Calu3 (cell line): Measurements from ENCODE around the gene DNAJC1. TPM values are rescaled to one million over a fixed set of nuclear protein-coding genes. Genes with fewer than 3 reads are reported as not detected.

Experiments used
- BruUV-seq: library from RNA; stranded (reverse); fragments of 400-500 nt; replicated peaks from 2 replicates; lab custom pipeline; 2021; lab: Mats Ljungman, UMichigan
- CTCF ChIA-PET: fragments of 300-600 bp; sonication (Branson Sonifier 250); formaldehyde crosslinking; loops from one replicate; lab custom pipeline; 2022; ENCODE audit warnings: antibody characterized with exemption; lab: Charles Lee
- DNase-seq: peaks from one replicate; pipeline ENCODE4 v3.0.0; 2022
- H3K27ac Mint-ChIP-seq: one replicate; pipeline ENCODE4 v1.8.0; 2022; ENCODE audit warnings: mixed read lengths; ENCODE audit not compliant: unreplicated experiment
- H3K27me3 Mint-ChIP-seq: one replicate; pipeline ENCODE4 v1.8.0; 2022; ENCODE audit warnings: mixed read lengths; ENCODE audit not compliant: unreplicated experiment
- H3K36me3 Mint-ChIP-seq: one replicate; pipeline ENCODE4 v1.8.0; 2022; ENCODE audit warnings: mild to moderate bottlenecking, moderate library complexity, mixed read lengths; ENCODE audit not compliant: insufficient read depth, unreplicated experiment
- H3K4me1 Mint-ChIP-seq: one replicate; pipeline ENCODE4 v1.8.0; 2022; ENCODE audit warnings: mild to moderate bottlenecking, low read depth, mixed read lengths; ENCODE audit not compliant: unreplicated experiment
- H3K4me3 Mint-ChIP-seq: one replicate; pipeline ENCODE4 v1.8.0; 2022; ENCODE audit warnings: mild to moderate bottlenecking, low read depth, moderate library complexity, mixed read lengths; ENCODE audit not compliant: unreplicated experiment
- H3K9me3 Mint-ChIP-seq: one replicate; pipeline ENCODE4 v1.8.0; 2022; ENCODE audit warnings: low read depth, mixed read lengths; ENCODE audit not compliant: unreplicated experiment
- CTCF ChIP-seq: fragments of 200-600 bp; IDR thresholded peaks from one replicate; pipeline ENCODE4 v1.8.0; 2022; ENCODE audit warnings: antibody characterized with exemption; ENCODE audit not compliant: unreplicated experiment
- intact Hi-C: fragments of 100-400 bp; cut with micrococcal nuclease; formaldehyde crosslinking; loops from one replicate; pipeline ENCODE4 v1.10.0; 2022; ENCODE audit not compliant: unreplicated experiment
- total RNA-seq: library from RNA; stranded (reverse); gene quantifications from 2 replicates; pipeline ENCODE4 v1.2.3, GENCODE V29; 2022

The DNAJC1 gene
- total RNA-seq, 1 experiment from 2014 or later, result 17.0 TPM

GRCh38 chr10:21934307-21934706, 69.2 kb downstream of the DNAJC1 start:
- no peak for TF ChIP-seq CTCF
- Mint-ChIP-seq H3K9me3 (peaks cover 6% of the 10 kb centered on the region), H3K4me1 (no peaks in the 10 kb centered on the region), H3K36me3 (no peaks in the 10 kb centered on the region), H3K27me3 (no peaks in the 10 kb centered on the region), H3K27ac (no peak overlapping the region), H3K4me3 (no peak overlapping the region)
- no TSS peak for BruUV-seq
- CTCF ChIA-PET, result no interaction called here
- no peak for DNase-seq
- intact Hi-C loops, result no loop called here

GRCh38 chr10:21929070-21929469, 74.5 kb downstream of the DNAJC1 start:
- H3K4me1 Mint-ChIP-seq, result peaks cover 17% of the 10 kb centered on the region
- no peak overlapping the region for H3K4me3 Mint-ChIP-seq
- H3K27me3 Mint-ChIP-seq, result no peaks in the 10 kb centered on the region
- CTCF ChIA-PET, result no interaction called here
- H3K36me3 Mint-ChIP-seq, result no peaks in the 10 kb centered on the region
- intact Hi-C loops, result loop anchor here (5.0 kb wide), 1 partner anchor 207 kb away; no protein-coding TSS in a partner anchor
- H3K27ac Mint-ChIP-seq, result no peak overlapping the region
- BruUV-seq, result no TSS peak
- H3K9me3 Mint-ChIP-seq, result no peaks in the 10 kb centered on the region
- no peak for DNase-seq
- TF ChIP-seq CTCF, result no peak

GRCh38 chr10:21927631-21928353, 75.7 kb downstream of the DNAJC1 start:
- H3K27ac Mint-ChIP-seq, result no peak overlapping the region
- no peak for DNase-seq

GRCh38 chr10:21926949-21927348, 76.6 kb downstream of the DNAJC1 start:
- CTCF ChIA-PET, result no interaction called here
- Mint-ChIP-seq H3K27me3 (no peaks in the 10 kb centered on the region), H3K4me3 (no peak overlapping the region), H3K9me3 (no peaks in the 10 kb centered on the region), H3K4me1 (peaks cover 17% of the 10 kb centered on the region), H3K36me3 (no peaks in the 10 kb centered on the region), H3K27ac (peak overlapping the region; percentile 29)
- DNase-seq, result peak; percentile 61
- TF ChIP-seq CTCF, result no peak
- intact Hi-C loops, result loop anchor here (2.0 to 5.0 kb wide), 2 partner anchors 18 to 205 kb away; no protein-coding TSS in a partner anchor
- BruUV-seq, result no TSS peak

More at GRCh38 chr10:21927631-21928353, 75.7 kb downstream of the DNAJC1 start:
- BruUV-seq, result no TSS peak
- Mint-ChIP-seq H3K9me3 (no peaks in the 10 kb centered on the region), H3K4me3 (no peak overlapping the region), H3K4me1 (peaks cover 17% of the 10 kb centered on the region), H3K27me3 (no peaks in the 10 kb centered on the region), H3K36me3 (no peaks in the 10 kb centered on the region)
- intact Hi-C loops, result loop anchor here (2.0 to 5.0 kb wide), 2 partner anchors 17 to 205 kb away; no protein-coding TSS in a partner anchor
- CTCF ChIA-PET, result interaction anchor here (0.5 kb wide), 1 partner anchor 435 kb away, joined by 10 read pairs; no protein-coding TSS in a partner anchor
- TF ChIP-seq CTCF, result no peak
